Sigmoid colon (tissue), 7 donors: Measurements from ENCODE around the gene PIK3R1. TPM values are rescaled to one million over a fixed set of nuclear protein-coding genes. Genes with fewer than 3 reads are reported as not detected.
A peak's percentile ranks its signal among the peaks of the same experiment; 100 is the strongest.

ENCODE experiments used
- DNase-seq: peaks from one replicate; pipeline ENCODE4 v3.0.0-alpha.2; 2019
- H3K27ac ChIP-seq, 4 donors: fragments of 200-600 bp; sonication (generic); one replicate each; pipeline ENCODE4 v1.5.1; 2016 to 2019; ENCODE audit warnings: mild to moderate bottlenecking in 1 of 4
- H3K27me3 ChIP-seq, 3 donors: fragments of 200-600 bp; sonication (generic); one replicate each; pipeline ENCODE4 v1.5.1; 2019; ENCODE audit warnings: mild to moderate bottlenecking in 1 of 3
- H3K36me3 ChIP-seq, 4 donors: fragments of 200-600 bp; sonication (generic); one replicate each; pipeline ENCODE4 v1.5.1; 2016 to 2019
- H3K4me1 ChIP-seq, 4 donors: fragments of 200-600 bp; sonication (generic); one replicate each; pipeline ENCODE4 v1.5.1; 2017 to 2019
- H3K4me3 ChIP-seq, 4 donors: fragments of 200-600 bp; sonication (generic); one replicate each; pipeline ENCODE4 v1.5.1; 2017 to 2019; ENCODE audit warnings: mild to moderate bottlenecking in 2 of 4, moderate library complexity in 1 of 4
- H3K9me3 ChIP-seq, 4 donors: fragments of 200-600 bp in 3 of 4; sonication (generic) in 3 of 4; one replicate each; pipeline versions ENCODE4 v1.5.1 to v1.6.1; 2013 to 2019
- EP300 ChIP-seq, 4 donors: sonication (generic); formaldehyde crosslinking; IDR thresholded peaks; one replicate each; pipeline ENCODE4 v1.6.1; 2017; ENCODE audit warnings: antibody characterized with exemption in 4 of 4
- POLR2A ChIP-seq, 2 donors: fragments of 450-650 bp; IDR thresholded peaks; one replicate each; pipeline ENCODE4 v1.6.1; 2016; ENCODE audit warnings: antibody characterized with exemption in 2 of 2, mild to moderate bottlenecking in 2 of 2, moderate library complexity in 2 of 2
- POLR2AphosphoS5 ChIP-seq, 4 donors: sonication (generic); formaldehyde crosslinking; IDR thresholded peaks; one replicate each; pipeline ENCODE4 v1.6.1; 2017; ENCODE audit warnings: antibody characterized with exemption in 4 of 4
- WGBS, 2 donors: extraction: QIAGEN DNeasy Blood & Tissue Kit; methylation state at CpG; one replicate each; pipeline ENCODE4 v1.1.7; 2013; 5-methylcytosine and 5-hydroxymethylcytosine counted together
- intact Hi-C: fragments of 100-400 bp; cut with DNase I; formaldehyde crosslinking; loops from one replicate; pipeline ENCODE4 v1.15.1; 2023
- polyA plus RNA-seq, 3 donors: library from polyadenylated mRNA; stranded (reverse); fragments of 200-250 nt; gene quantifications; one replicate each; pipeline ENCODE4 v1.2.3, GENCODE V29; 2013
- total RNA-seq, 4 donors: library from RNA; depleted of rRNA; stranded (reverse); fragments of >200 nt; gene quantifications; one replicate each; pipeline ENCODE4 v1.1.0, GENCODE V29; 2016
- TF ChIP-seq, protein P1 (sequence below), 4 experiments: fragments of 450-650 bp in 3 of 4; fragments of 200-600 bp in 1 of 4; IDR thresholded peaks; one replicate each; pipeline ENCODE4 v1.5.1; 2016 to 2019; ENCODE audit warnings: antibody characterized with exemption in 4 of 4, mild to moderate bottlenecking in 3 of 4, moderate library complexity in 2 of 4
- donor health status: healthy with polysubstance abuse.
- donor health status: Bipolar disorder and iron deficiency.
- donor health status: healthy.

The PIK3R1 gene
- total and polyA plus RNA-seq, 7 donors: 9.2 to 227 (median 177) TPM

DNA sequence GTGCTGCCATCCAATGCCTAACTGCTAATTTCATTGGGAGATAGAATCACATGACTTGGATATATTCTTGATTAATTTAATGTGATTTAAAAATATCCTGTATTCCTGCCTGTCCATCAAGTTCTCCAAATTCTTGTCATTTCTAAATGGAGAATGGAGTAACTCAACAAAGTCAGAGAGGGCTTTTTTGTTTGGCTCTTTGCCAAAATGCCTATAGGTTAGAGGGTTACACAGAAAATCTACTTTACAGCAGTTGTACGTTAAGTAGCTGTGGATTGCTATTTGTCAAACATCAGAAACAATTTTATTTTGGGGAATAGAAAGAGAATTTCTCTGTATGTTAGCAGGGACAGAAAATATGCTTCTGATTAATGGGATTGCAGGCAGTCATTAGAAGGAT, 5.9 kb downstream of the PIK3R1 start:
- Histone ChIP-seq H3K27ac (no peak overlapping the region), H3K9me3 (no peaks in the 10 kb centered on the region), H3K36me3 (peaks cover 2 to 12% (median 6%) of the 10 kb centered on the region in 4 donors), H3K4me1 (peaks cover 0 to 79% (median 76%) of the 10 kb centered on the region in 4 donors), H3K27me3 (no peaks in the 10 kb centered on the region), H3K4me3 (no peak overlapping the region)
- intact Hi-C loops: no loop called here
- no peak for TF ChIP-seq EP300 (IDR thresholded peaks at IDR 0.05)
- no peak for TF ChIP-seq POLR2A (IDR thresholded peaks at IDR 0.05)
- TF ChIP-seq POLR2AphosphoS5 (IDR thresholded peaks at IDR 0.05): peak in 1 of 4 donors; percentile 11
- TF ChIP-seq, protein P1, sequence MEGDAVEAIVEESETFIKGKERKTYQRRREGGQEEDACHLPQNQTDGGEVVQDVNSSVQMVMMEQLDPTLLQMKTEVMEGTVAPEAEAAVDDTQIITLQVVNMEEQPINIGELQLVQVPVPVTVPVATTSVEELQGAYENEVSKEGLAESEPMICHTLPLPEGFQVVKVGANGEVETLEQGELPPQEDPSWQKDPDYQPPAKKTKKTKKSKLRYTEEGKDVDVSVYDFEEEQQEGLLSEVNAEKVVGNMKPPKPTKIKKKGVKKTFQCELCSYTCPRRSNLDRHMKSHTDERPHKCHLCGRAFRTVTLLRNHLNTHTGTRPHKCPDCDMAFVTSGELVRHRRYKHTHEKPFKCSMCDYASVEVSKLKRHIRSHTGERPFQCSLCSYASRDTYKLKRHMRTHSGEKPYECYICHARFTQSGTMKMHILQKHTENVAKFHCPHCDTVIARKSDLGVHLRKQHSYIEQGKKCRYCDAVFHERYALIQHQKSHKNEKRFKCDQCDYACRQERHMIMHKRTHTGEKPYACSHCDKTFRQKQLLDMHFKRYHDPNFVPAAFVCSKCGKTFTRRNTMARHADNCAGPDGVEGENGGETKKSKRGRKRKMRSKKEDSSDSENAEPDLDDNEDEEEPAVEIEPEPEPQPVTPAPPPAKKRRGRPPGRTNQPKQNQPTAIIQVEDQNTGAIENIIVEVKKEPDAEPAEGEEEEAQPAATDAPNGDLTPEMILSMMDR (IDR thresholded peaks at IDR 0.05): no peak
- DNase-seq: no peak
- WGBS, 2 donors: 24 to 77% methylated on average over 1 of the region's 1 CpG

DNA sequence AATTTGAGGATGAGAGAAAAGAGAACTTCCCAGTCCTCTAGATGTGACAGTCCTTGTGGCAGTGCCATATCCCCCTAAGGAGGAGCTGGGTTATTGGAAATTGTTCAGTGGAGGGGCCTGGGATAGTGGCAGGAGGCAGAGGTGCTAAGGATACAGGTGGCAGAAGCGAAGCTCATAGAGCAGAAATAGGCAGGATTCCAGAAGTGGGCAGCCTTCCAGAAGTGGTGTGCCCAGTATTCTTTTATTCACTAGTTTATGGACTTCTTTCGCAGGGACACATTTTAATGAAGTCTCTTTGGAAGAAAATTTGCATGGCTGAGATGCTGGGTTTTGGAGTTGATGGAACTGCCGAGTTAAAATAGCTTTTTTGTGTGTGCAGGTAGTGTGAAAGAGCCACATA, 6.8 kb downstream of the PIK3R1 start:
- H3K36me3 ChIP-seq: peaks cover 7 to 20% (median 12%) of the 10 kb centered on the region in 4 donors
- no peaks in the 10 kb centered on the region for H3K27me3 ChIP-seq
- peaks cover 0 to 87% (median 77%) of the 10 kb centered on the region in 4 donors for H3K4me1 ChIP-seq
- 22 to 66% methylated on average over 3 of the region's 3 CpGs for WGBS, 2 donors
- peak overlapping the region in 2 of 4 donors; percentile 26 to 66 for H3K27ac ChIP-seq
- DNase-seq: no peak
- H3K9me3 ChIP-seq: no peaks in the 10 kb centered on the region
- TF ChIP-seq, protein P1 (IDR thresholded peaks at IDR 0.05): no peak
- no peak for TF ChIP-seq EP300 (IDR thresholded peaks at IDR 0.05)
- TF ChIP-seq POLR2A (IDR thresholded peaks at IDR 0.05): no peak
- no peak for TF ChIP-seq POLR2AphosphoS5 (IDR thresholded peaks at IDR 0.05)
- peak overlapping the region in 1 of 4 donors; percentile 9 for H3K4me3 ChIP-seq
- intact Hi-C loops: no loop called here

DNA sequence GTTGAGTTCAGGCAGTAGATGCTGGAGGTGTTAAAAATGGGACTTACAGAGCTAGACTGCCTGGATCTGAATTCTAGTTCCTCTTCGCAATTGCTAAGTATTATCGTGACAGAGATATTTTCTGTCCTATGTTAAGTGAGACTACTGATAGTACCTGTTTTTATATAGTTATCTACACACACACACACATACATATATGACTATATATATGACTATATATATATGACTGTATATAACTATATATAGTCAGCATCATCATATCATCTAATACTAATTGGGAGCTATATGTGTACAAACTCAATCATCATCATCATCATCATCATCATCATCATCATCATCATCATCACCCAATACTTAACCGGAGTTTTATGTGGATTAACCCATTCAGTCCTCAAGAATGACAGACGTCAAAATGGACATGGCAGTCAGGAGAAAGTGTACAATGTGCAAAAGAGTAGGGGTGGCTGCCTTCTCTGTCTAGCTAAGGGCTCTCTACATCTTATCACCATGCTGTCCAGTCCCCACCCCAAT, 7.3 kb downstream of the PIK3R1 start:
- Histone ChIP-seq H3K4me3 (no peak overlapping the region), H3K27ac (peak overlapping the region in 2 of 4 donors; percentile 26 to 66), H3K27me3 (no peaks in the 10 kb centered on the region), H3K9me3 (no peaks in the 10 kb centered on the region), H3K36me3 (peaks cover 7 to 26% (median 15%) of the 10 kb centered on the region in 4 donors), H3K4me1 (peaks cover 0 to 93% (median 80%) of the 10 kb centered on the region in 4 donors)
- no peak for DNase-seq
- WGBS, 2 donors: 55 to 81% methylated on average over 4 of the region's 4 CpGs
- intact Hi-C loops: no loop called here
- TF ChIP-seq POLR2A (IDR thresholded peaks at IDR 0.05) (no peak), EP300 (IDR thresholded peaks at IDR 0.05) (no peak), POLR2AphosphoS5 (IDR thresholded peaks at IDR 0.05) (no peak)
- TF ChIP-seq, protein P1 (IDR thresholded peaks at IDR 0.05): no peak

DNA sequence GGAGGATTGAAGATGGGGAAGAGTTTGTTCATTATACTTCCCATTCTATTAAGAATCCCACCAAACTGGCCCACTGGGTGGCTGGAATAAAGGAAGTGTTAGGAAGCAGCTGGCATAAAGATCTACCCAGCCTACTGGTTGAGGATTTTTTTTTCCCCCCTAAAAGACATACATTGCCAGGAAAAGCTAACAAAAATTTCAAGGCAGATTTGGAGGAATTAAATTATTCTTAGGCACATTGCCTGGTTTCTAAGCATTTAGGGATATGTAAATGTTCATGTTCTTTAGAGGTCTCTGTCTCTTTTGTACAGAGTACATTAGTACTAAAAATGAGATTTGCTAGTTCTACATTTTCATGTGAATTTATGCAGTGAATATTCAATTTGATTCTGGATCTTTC, 8.3 kb downstream of the PIK3R1 start:
- no peak for DNase-seq
- H3K36me3 ChIP-seq: peaks cover 7 to 36% (median 15%) of the 10 kb centered on the region in 4 donors
- no peaks in the 10 kb centered on the region for H3K9me3 ChIP-seq
- intact Hi-C loops: no loop called here
- peak overlapping the region in 1 of 4 donors; percentile 20 for H3K4me3 ChIP-seq
- TF ChIP-seq, protein P1 (IDR thresholded peaks at IDR 0.05): no peak
- no peak for TF ChIP-seq EP300 (IDR thresholded peaks at IDR 0.05)
- TF ChIP-seq POLR2AphosphoS5 (IDR thresholded peaks at IDR 0.05): no peak
- no peak for TF ChIP-seq POLR2A (IDR thresholded peaks at IDR 0.05)
- H3K27ac ChIP-seq: peak overlapping the region; percentile 32 to 66 (median 58)
- no peaks in the 10 kb centered on the region for H3K27me3 ChIP-seq
- peaks cover 0 to 95% (median 81%) of the 10 kb centered on the region in 4 donors for H3K4me1 ChIP-seq
